HepG2 (cell line): ENCODE results near the gene BCL6B. TPM values are rescaled to one million over a fixed set of nuclear protein-coding genes. Genes with fewer than 3 reads are reported as not detected.

Source experiments
- ATAC-seq: fragments of 200-7000 bp; cut with Tn5 transposase; 3 replicates; pipeline ENCODE4 v1.9.1; 2020; ENCODE audit warnings: mild to moderate bottlenecking, moderate library complexity
- BruUV-seq: library from RNA; stranded (reverse); fragments of 400-500 nt; replicated peaks from 2 replicates; lab custom pipeline; 2021; lab: Mats Ljungman, UMichigan
- CTCF ChIA-PET: fragments of 300-600 bp; formaldehyde crosslinking; extraction: SDS; loops from one replicate; lab custom pipeline; 2021; ENCODE audit warnings: low total read pairs, inconsistent platforms, low intra/inter-chr PET ratio; lab: Yijun Ruan, JAX
- POLR2A ChIA-PET: fragments of 350-600 bp; sonication (Branson Sonifier 250); formaldehyde crosslinking; loops from one replicate; lab custom pipeline; 2020; ENCODE audit warnings: antibody characterized with exemption, inconsistent platforms; lab: Yijun Ruan, JAX
- DNase-seq: peaks from one replicate; pipeline ENCODE4 v3.0.0-alpha.2; 2015; ENCODE audit warnings: low spot score
- FAIRE-seq: peaks from 3 replicates; lab custom pipeline; 2011; peaks lifted over from hg19 to GRCh38; lab: Jason Lieb, UNC
- H2AFZ ChIP-seq: one replicate; pipeline ENCODE4 v1.6.1; 2011; ENCODE audit warnings: low read length, inconsistent platforms
- H3K27ac ChIP-seq: fragments of 300-600 bp; 3 replicates; pipeline ENCODE4 v1.8.0; 2011; ENCODE audit warnings: mixed run types, mild to moderate bottlenecking, mixed read lengths, low read length, inconsistent platforms; ENCODE audit not compliant: insufficient read depth; ENCODE audit errors: extremely low read length
- H3K27me3 ChIP-seq, 2 experiments: fragments of 200-600 bp in 1 of 2; 2 replicates in 1 of 2; 3 replicates in 1 of 2; pipeline versions ENCODE4 v1.6.0 to v1.8.0; 2011; ENCODE audit warnings: low read length in 2 of 2, mild to moderate bottlenecking in 2 of 2, moderate library complexity in 2 of 2, inconsistent platforms in 1 of 2; ENCODE audit not compliant: insufficient read depth in 2 of 2, control insufficient read depth in 1 of 2
- H3K36me3 ChIP-seq, 2 experiments: fragments of 200-600 bp in 1 of 2; replicated peaks in 1 of 2; 2 replicates in 1 of 2; 3 replicates in 1 of 2; pipeline versions ENCODE4 v1.5.1 to v1.8.0; 2011; ENCODE audit warnings: low read length in 2 of 2, inconsistent platforms in 1 of 2; ENCODE audit not compliant: insufficient read depth in 2 of 2, control insufficient read depth in 1 of 2
- H3K4me1 ChIP-seq: 2 replicates; pipeline ENCODE4 v1.5.1; 2012; ENCODE audit warnings: low read length, inconsistent platforms; ENCODE audit not compliant: insufficient read depth
- H3K4me2 ChIP-seq: 2 replicates; pipeline ENCODE4 v1.6.0; 2011; ENCODE audit warnings: low read depth, low read length, inconsistent platforms
- H3K4me3 ChIP-seq, 3 experiments: fragments of 200-600 bp in 1 of 3; sonication (generic), shearing (Covaris generic) in 1 of 3; replicated peaks in 1 of 3; 2 replicates each; pipeline ENCODE4 v1.5.1; 2011 to 2016; ENCODE audit warnings: low read length in 3 of 3, inconsistent platforms in 2 of 3, low read depth in 2 of 3, mild to moderate bottlenecking in 2 of 3, control low read depth in 1 of 3, mixed read lengths in 1 of 3; ENCODE audit not compliant: insufficient read depth in 1 of 3
- H3K79me2 ChIP-seq: one replicate; pipeline ENCODE4 v1.6.1; 2011; ENCODE audit warnings: low read length, inconsistent platforms; ENCODE audit not compliant: insufficient read depth
- H3K9ac ChIP-seq: 2 replicates; pipeline ENCODE4 v1.6.0; 2011; ENCODE audit warnings: mild to moderate bottlenecking, low read depth, low read length, inconsistent platforms; ENCODE audit not compliant: insufficient read depth
- H3K9me3 ChIP-seq: 2 replicates; pipeline ENCODE4 v1.5.1; 2012; ENCODE audit warnings: mild to moderate bottlenecking, low read length
- H4K20me1 ChIP-seq: 2 replicates; pipeline ENCODE4 v1.6.0; 2011; ENCODE audit warnings: inconsistent platforms, mild to moderate bottlenecking, low read length, moderate library complexity; ENCODE audit not compliant: insufficient read depth
- EEA1 ChIP-seq: sonication (generic); formaldehyde crosslinking; IDR thresholded peaks from 2 replicates; pipeline ENCODE4 v1.5.1; 2020; ENCODE audit warnings: mild to moderate bottlenecking, missing genetic modification reagents, borderline replicate concordance
- GPN1 ChIP-seq: sonication (generic); formaldehyde crosslinking; IDR thresholded peaks from 2 replicates; pipeline ENCODE4 v1.5.1; 2020; ENCODE audit warnings: missing genetic modification reagents, borderline replicate concordance
- MAFF ChIP-seq: IDR thresholded peaks from 2 replicates; pipeline ENCODE4 v1.6.1; 2011; ENCODE audit warnings: low read depth, low read length, improper control_type of control experiment
- MLXIP ChIP-seq: sonication (generic); formaldehyde crosslinking; IDR thresholded peaks from 2 replicates; pipeline ENCODE4 v1.9.0; 2021; ENCODE audit warnings: missing genetic modification reagents, borderline replicate concordance
- PHF21A ChIP-seq: sonication (generic); formaldehyde crosslinking; IDR thresholded peaks from 2 replicates; pipeline ENCODE4 v1.5.0; 2020; ENCODE audit warnings: mild to moderate bottlenecking, missing genetic modification reagents
- SMARCC2 ChIP-seq: fragments of 450-650 bp; IDR thresholded peaks from 2 replicates; pipeline ENCODE4 v1.6.1; 2017; ENCODE audit warnings: antibody characterized with exemption, mild to moderate bottlenecking
- ZNF296 ChIP-seq: sonication (generic); formaldehyde crosslinking; conservative IDR thresholded peaks from 2 replicates; pipeline ENCODE4 v1.5.0; 2020; ENCODE audit warnings: mild to moderate bottlenecking, missing genetic modification reagents
- ZNF362 ChIP-seq: sonication (generic); formaldehyde crosslinking; IDR thresholded peaks from 2 replicates; pipeline ENCODE4 v1.4.0; 2020; ENCODE audit warnings: missing genetic modification reagents, mild to moderate bottlenecking, borderline replicate concordance
- ZNF839 ChIP-seq: sonication (generic); formaldehyde crosslinking; IDR thresholded peaks from 2 replicates; pipeline ENCODE4 v1.4.0; 2020; ENCODE audit warnings: missing genetic modification reagents, mild to moderate bottlenecking, borderline replicate concordance
- ZSCAN30 ChIP-seq: sonication (generic); formaldehyde crosslinking; IDR thresholded peaks from 2 replicates; pipeline ENCODE4 v1.5.0; 2020; ENCODE audit warnings: mild to moderate bottlenecking, missing genetic modification reagents
- WGBS: methylation state at CpG from one replicate; pipeline ENCODE4 v1.1.6; 2017; ENCODE audit warnings: low lambda C conversion rate; 5-methylcytosine and 5-hydroxymethylcytosine counted together
- in situ Hi-C: cut with HindIII; loops from 2 replicates; pipeline ENCODE4 v1.10.0; 2017; ENCODE audit warnings: low pct_unique_long_range_greater_than_20kb; ENCODE audit not compliant: extremely low pct_ligation_motif_present
- intact Hi-C: fragments of 100-400 bp; cut with micrococcal nuclease; formaldehyde crosslinking; loops from one replicate; pipeline ENCODE4 v1.10.0; 2022; ENCODE audit not compliant: unreplicated experiment
- polyA plus RNA-seq, 8 experiments: library from polyadenylated mRNA; depleted of rRNA in 3 of 8; stranded (reverse) in 7 of 8; unstranded in 1 of 8; fragments of >200 nt; fragmentation: Illumina TruSeq in 4 of 8; extraction: Trizol in 4 of 8; gene quantifications; 2 replicates each; pipeline versions ENCODE4 v1.2.1 to v1.2.3, GENCODE V29; 2011 to 2016; ENCODE audit warnings: low read depth in 4 of 8, missing spikeins in 1 of 8, mixed read lengths in 1 of 8; ENCODE audit not compliant: insufficient read depth in 1 of 8
- total RNA-seq, 5 experiments: library from RNA; depleted of rRNA; stranded (reverse); fragments of >200 nt; fragmentation: Illumina TruSeq; extraction: Trizol; gene quantifications; 2 replicates each; pipeline ENCODE4 v1.2.3, GENCODE V29; 2016; ENCODE audit warnings: low read depth in 1 of 5
- TF ChIP-seq, protein P1 (sequence below): sonication (generic); formaldehyde crosslinking; IDR thresholded peaks from 2 replicates; pipeline ENCODE4 v1.5.0; 2020; ENCODE audit warnings: mild to moderate bottlenecking, low read depth, missing genetic modification reagents, borderline replicate concordance
- TF ChIP-seq, protein P2 (sequence below): sonication (generic); formaldehyde crosslinking; conservative IDR thresholded peaks from 2 replicates; pipeline ENCODE4 v1.4.0; 2020; ENCODE audit warnings: mild to moderate bottlenecking, missing genetic modification reagents, moderate library complexity

BCL6B gene
- total and polyA plus RNA-seq, 2 of the 13 experiments (the other 11 are each of a cell fraction or from before 2014, with no cell fraction given): not detected

- H3K27me3 ChIP-seq: no peaks in the 10 kb centered on the region
- H3K9ac ChIP-seq: no peak overlapping the region
- no peak for DNase-seq
- no peak overlapping the region for H3K4me2 ChIP-seq
- WGBS: 100% methylated on average over 2 of the region's 2 CpGs
- ChIA-PET CTCF (no interaction called here), POLR2A (interaction anchor here (1.2 kb wide), 1 partner anchor 15 kb away, joined by 3 read pairs; no protein-coding TSS in a partner anchor)
- no peak for ATAC-seq
- H3K4me3 ChIP-seq: no peak overlapping the region
- BruUV-seq: no TSS peak
- H3K9me3 ChIP-seq: no peaks in the 10 kb centered on the region
- FAIRE-seq: no peak
- no peaks in the 10 kb centered on the region for H3K79me2 ChIP-seq
- no peaks in the 10 kb centered on the region for H4K20me1 ChIP-seq
- no peak overlapping the region for H2AFZ ChIP-seq
- intact Hi-C loops (no loop called here), in situ Hi-C loops (no loop called here)
- H3K27ac ChIP-seq: no peak overlapping the region
- H3K36me3 ChIP-seq: no peaks in the 10 kb centered on the region
- no peak for TF ChIP-seq ZSCAN30
- TF ChIP-seq ZNF362 (CRISPR knock-in tag): no peak
- no peak for TF ChIP-seq PHF21A (CRISPR knock-in tag)
- no peak for TF ChIP-seq EEA1
- TF ChIP-seq ZNF296 (CRISPR knock-in tag): no peak
- TF ChIP-seq, protein P1, sequence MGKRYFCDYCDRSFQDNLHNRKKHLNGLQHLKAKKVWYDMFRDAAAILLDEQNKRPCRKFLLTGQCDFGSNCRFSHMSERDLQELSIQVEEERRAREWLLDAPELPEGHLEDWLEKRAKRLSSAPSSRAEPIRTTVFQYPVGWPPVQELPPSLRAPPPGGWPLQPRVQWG: no peak
- TF ChIP-seq MLXIP (CRISPR knock-in tag): no peak
- TF ChIP-seq GPN1 (CRISPR knock-in tag): no peak
- no peak for TF ChIP-seq SMARCC2
- no peak for TF ChIP-seq ZNF839
- TF ChIP-seq, protein P2, sequence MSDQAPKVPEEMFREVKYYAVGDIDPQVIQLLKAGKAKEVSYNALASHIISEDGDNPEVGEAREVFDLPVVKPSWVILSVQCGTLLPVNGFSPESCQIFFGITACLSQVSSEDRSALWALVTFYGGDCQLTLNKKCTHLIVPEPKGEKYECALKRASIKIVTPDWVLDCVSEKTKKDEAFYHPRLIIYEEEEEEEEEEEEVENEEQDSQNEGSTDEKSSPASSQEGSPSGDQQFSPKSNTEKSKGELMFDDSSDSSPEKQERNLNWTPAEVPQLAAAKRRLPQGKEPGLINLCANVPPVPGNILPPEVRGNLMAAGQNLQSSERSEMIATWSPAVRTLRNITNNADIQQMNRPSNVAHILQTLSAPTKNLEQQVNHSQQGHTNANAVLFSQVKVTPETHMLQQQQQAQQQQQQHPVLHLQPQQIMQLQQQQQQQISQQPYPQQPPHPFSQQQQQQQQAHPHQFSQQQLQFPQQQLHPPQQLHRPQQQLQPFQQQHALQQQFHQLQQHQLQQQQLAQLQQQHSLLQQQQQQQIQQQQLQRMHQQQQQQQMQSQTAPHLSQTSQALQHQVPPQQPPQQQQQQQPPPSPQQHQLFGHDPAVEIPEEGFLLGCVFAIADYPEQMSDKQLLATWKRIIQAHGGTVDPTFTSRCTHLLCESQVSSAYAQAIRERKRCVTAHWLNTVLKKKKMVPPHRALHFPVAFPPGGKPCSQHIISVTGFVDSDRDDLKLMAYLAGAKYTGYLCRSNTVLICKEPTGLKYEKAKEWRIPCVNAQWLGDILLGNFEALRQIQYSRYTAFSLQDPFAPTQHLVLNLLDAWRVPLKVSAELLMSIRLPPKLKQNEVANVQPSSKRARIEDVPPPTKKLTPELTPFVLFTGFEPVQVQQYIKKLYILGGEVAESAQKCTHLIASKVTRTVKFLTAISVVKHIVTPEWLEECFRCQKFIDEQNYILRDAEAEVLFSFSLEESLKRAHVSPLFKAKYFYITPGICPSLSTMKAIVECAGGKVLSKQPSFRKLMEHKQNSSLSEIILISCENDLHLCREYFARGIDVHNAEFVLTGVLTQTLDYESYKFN (CRISPR knock-in tag): no peak
- TF ChIP-seq MAFF: no peak
- H3K4me1 ChIP-seq: no peaks in the 10 kb centered on the region
Observed at GRCh38 chr17:6989779-6990178, 33.1 kb upstream of the BCL6B start.
